NCI-H1417 treated with DMSO at 0.1 percent for 48 hours (cell line): ENCODE measurements around the gene UHRF1.

Experiments
- DNase-seq: peaks from one replicate; lab custom pipeline; 2025; lab: John Stamatoyannopoulos, UW

UHRF1 gene

GRCh38 chr19:4990306-4990705, 81.0 kb downstream of the UHRF1 start:
- no peak for DNase-seq

GRCh38 chr19:4991538-4991937, 82.2 kb downstream of the UHRF1 start:
- DNase-seq = no peak

- no peak for DNase-seq
Observed at GRCh38 chr19:4991996-4992698, 82.8 kb downstream of the UHRF1 start.

- no peak for DNase-seq
Observed at GRCh38 chr19:4993683-4994082, 84.4 kb downstream of the UHRF1 start.

- no peak for DNase-seq
Observed at GRCh38 chr19:4996701-4997100, 87.4 kb downstream of the UHRF1 start.

- no peak for DNase-seq
Observed at GRCh38 chr19:4997297-4997696, 88.0 kb downstream of the UHRF1 start.

- DNase-seq = no peak
Observed at GRCh38 chr19:5000120-5000611, 90.9 kb downstream of the UHRF1 start.

- DNase-seq = no peak
Observed at GRCh38 chr19:5001615-5002014, 92.3 kb downstream of the UHRF1 start.

- DNase-seq = no peak
Observed at GRCh38 chr19:5002143-5002542, 92.8 kb downstream of the UHRF1 start.

GRCh38 chr19:5003781-5004180, 94.5 kb downstream of the UHRF1 start:
- no peak for DNase-seq

- DNase-seq = no peak
Observed at GRCh38 chr19:5005096-5005495, 95.8 kb downstream of the UHRF1 start.

- no peak for DNase-seq
Observed at GRCh38 chr19:5006201-5006600, 96.9 kb downstream of the UHRF1 start.

- no peak for DNase-seq
Observed at GRCh38 chr19:5006821-5007220, 97.5 kb downstream of the UHRF1 start.
